ENCODE data around the gene LDLR.
"Not testable (repeated sequence)": the region's sequence is repeated elsewhere in the genome, so short reads cannot be mapped to it uniquely, and the experiment has no call there.

Gene LDLR

GRCh38 chr19:11142528-11143171, 53.4 kb downstream of the LDLR start:
- no peak for DNase-seq

- DNase-seq: no peak
Measured at GRCh38 chr19:11145536-11145924, 56.3 kb downstream of the LDLR start.

- no peak for DNase-seq
Measured at GRCh38 chr19:11148001-11148400, 58.7 kb downstream of the LDLR start.

- DNase-seq: no peak
Measured at GRCh38 chr19:11151181-11151580, 61.9 kb downstream of the LDLR start.

GRCh38 chr19:11152318-11153062, 63.2 kb downstream of the LDLR start:
- DNase-seq: no peak

GRCh38 chr19:11154683-11155047, 65.4 kb downstream of the LDLR start:
- DNase-seq: no peak

- DNase-seq: peak; percentile 93 to 99 (median 99)
Measured at GRCh38 chr19:11155373-11156120, 66.3 kb downstream of the LDLR start, which contains the start of gene SPC24. Gene SPC24 (minus strand): TSS chr19:11155782. CDS start chr19:11155776, 6 bp downstream.

GRCh38 chr19:11159598-11160439, 70.6 kb downstream of the LDLR start:
- DNase-seq: no peak

- not testable (repeated sequence) for DNase-seq
Measured at GRCh38 chr19:11160440-11160768, 71.1 kb downstream of the LDLR start.

GRCh38 chr19:11164296-11164695, 75.0 kb downstream of the LDLR start:
- no peak for DNase-seq

- DNase-seq: no peak
Measured at GRCh38 chr19:11164879-11165406, 75.7 kb downstream of the LDLR start.

GRCh38 chr19:11165486-11166030, 76.3 kb downstream of the LDLR start:
- no peak for DNase-seq

GRCh38 chr19:11166281-11167142, 77.2 kb downstream of the LDLR start:
- DNase-seq: no peak

- no peak for DNase-seq
Measured at GRCh38 chr19:11168568-11168967, 79.3 kb downstream of the LDLR start.

- no peak for DNase-seq
Measured at GRCh38 chr19:11169896-11170678, 80.8 kb downstream of the LDLR start.

- DNase-seq: no peak
Measured at GRCh38 chr19:11171144-11171543, 81.9 kb downstream of the LDLR start.

- DNase-seq: no peak
Measured at GRCh38 chr19:11172576-11172975, 83.3 kb downstream of the LDLR start.

- DNase-seq: no peak
Measured at GRCh38 chr19:11173516-11174155, 84.4 kb downstream of the LDLR start.

GRCh38 chr19:11174336-11174735, 85.1 kb downstream of the LDLR start:
- DNase-seq: peak in 1 of 3 experiments; percentile 26

GRCh38 chr19:11175920-11176319, 86.7 kb downstream of the LDLR start:
- no peak for DNase-seq

Data from NCI-H1417 (cell line).